GM18505 (cell line): Measurements from ENCODE around the gene PPOX.

Source experiments
- ATAC-seq: cut with Tn5 transposase; IDR thresholded peaks from one replicate; pipeline ENCODE4 v1.9.1; 2021; ENCODE audit not compliant: unreplicated experiment
- POLR2A ChIP-seq: IDR thresholded peaks from 4 replicates; pipeline ENCODE4 v1.6.1; 2011; ENCODE audit warnings: borderline replicate concordance; ENCODE audit not compliant: insufficient read depth, insufficient read length; ENCODE audit errors: extremely low read depth

Gene PPOX

GRCh38 chr1:161165742-161166668 is at the start of gene PPOX:
Gene PPOX, plus strand, starts transcription at chr1:161166426. Its CDS starts 422 bp downstream, at chr1:161166848.
- TF ChIP-seq POLR2A = peak; percentile 93
- peak; percentile 93 for ATAC-seq

GRCh38 chr1:161117759-161118581 is 48.3 kb upstream of the PPOX start, which contains the start of the genes NIT1 and PFDN2:
Gene NIT1, plus strand, starts transcription at chr1:161118105. Its CDS starts 72 bp downstream, at chr1:161118177.
Gene PFDN2, minus strand, starts transcription at chr1:161118037. Its CDS starts 11 bp downstream, at chr1:161118026.
- TF ChIP-seq POLR2A = peak; percentile 92
- ATAC-seq = peak; percentile 75

GRCh38 chr1:161119092-161119903 is 46.9 kb upstream of the PPOX start:
- ATAC-seq = no peak
- TF ChIP-seq POLR2A = peak; percentile 36

- no peak for TF ChIP-seq POLR2A
- no peak for ATAC-seq
Observed at GRCh38 chr1:161121042-161121650, 45.1 kb upstream of the PPOX start.

- ATAC-seq = no peak
- no peak for TF ChIP-seq POLR2A
Observed at GRCh38 chr1:161121834-161122233, 44.4 kb upstream of the PPOX start.

GRCh38 chr1:161122967-161123366 is 43.3 kb upstream of the PPOX start:
- no peak for TF ChIP-seq POLR2A
- no peak for ATAC-seq

GRCh38 chr1:161127649-161128048 is 38.6 kb upstream of the PPOX start:
- ATAC-seq = no peak

GRCh38 chr1:161128591-161129420 is 37.4 kb upstream of the PPOX start:
- ATAC-seq = no peak
- no peak for TF ChIP-seq POLR2A

More at GRCh38 chr1:161127649-161128048, 38.6 kb upstream of the PPOX start:
- no peak for TF ChIP-seq POLR2A

GRCh38 chr1:161130266-161130665 is 36.0 kb upstream of the PPOX start:
- no peak for ATAC-seq
- TF ChIP-seq POLR2A = no peak

- no peak for ATAC-seq
- no peak for TF ChIP-seq POLR2A
Observed at GRCh38 chr1:161131523-161132409, 34.5 kb upstream of the PPOX start.
